Left forelimb (tissue), 1 donor: ENCODE measurements around the gene PRR18.

Experiments
- DNase-seq: peaks from one replicate; pipeline ENCODE4 v3.0.0-alpha.2; 2018; ENCODE audit warnings: low spot score

PRR18 gene

DNA sequence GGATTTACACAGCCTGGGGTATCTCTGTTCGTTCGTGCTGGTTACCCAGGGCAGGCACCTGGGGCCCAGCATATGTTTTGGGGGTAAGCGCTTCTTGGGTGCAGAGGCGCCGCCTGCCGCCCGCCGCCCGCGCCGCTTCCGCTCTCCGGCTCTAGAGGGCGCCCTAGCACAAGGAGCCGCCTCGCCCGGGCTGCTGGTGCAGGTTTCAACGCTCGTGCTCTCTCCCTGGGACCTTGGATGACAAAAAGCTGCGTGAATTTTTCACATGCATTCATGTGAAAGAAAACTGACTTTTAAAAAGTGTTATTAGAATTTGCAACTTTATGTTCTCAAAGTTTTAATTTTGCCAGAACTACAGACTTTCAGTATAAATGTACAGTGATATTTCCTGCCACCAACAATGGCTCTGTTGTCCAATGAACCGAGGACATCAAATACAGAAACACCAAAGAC, 32.5 kb downstream of the PRR18 start:
- peak; percentile 81 for DNase-seq

DNA sequence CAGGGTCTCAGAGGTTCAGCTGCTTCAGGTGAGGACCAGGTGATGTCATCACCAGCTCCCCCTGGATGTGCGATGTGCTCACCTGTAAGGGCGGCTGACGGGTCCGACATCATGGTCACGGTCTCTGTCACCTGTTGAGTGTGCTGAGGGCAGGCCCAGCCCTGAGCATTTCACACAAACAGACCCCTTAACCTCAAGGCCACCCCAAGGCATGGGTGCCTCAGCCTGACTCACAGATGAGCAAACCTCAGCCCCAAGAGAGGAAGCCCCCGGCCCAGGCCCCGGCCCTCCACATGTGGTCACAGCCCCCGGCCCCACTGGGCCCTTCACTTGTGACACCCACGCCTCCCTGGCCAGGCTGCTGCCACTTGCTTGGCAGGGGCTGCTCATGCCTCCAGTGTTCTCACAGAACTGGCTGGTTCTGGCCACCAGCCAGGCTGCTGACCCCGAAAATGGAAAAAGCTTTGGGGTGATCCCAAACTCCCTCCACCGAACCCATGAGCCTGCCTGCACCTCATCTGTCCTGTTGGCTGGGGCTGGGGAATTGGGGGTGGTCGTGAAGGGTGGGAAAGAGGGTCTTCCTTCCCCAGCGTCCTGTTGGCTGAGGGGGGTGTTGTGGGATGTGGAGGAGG, 33.3 kb downstream of the PRR18 start:
- no peak for DNase-seq

DNA sequence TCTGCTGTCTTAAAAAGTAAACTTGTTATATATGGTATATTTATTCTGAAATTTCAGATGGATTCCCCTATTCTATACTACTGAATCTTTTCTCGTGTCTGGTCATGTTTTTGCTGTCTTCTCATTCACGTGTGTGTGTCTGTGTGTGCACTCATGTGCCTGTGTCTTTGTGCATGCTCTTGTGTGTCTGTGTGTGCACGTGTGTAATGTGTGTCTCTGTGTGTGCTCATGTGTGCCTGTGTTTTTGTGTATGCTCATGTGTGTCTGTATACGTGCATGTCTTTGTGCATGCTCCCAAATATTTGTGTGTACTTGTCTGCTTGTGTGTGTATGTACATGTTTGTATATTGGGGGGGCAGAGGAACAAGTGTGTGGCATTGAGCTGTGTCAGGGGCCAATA, 34.0 kb downstream of the PRR18 start:
- no peak for DNase-seq

- DNase-seq, result no peak
These were observed 36.8 kb downstream of the PRR18 start for GRCh38 chr6:166271376-166271765.

DNA sequence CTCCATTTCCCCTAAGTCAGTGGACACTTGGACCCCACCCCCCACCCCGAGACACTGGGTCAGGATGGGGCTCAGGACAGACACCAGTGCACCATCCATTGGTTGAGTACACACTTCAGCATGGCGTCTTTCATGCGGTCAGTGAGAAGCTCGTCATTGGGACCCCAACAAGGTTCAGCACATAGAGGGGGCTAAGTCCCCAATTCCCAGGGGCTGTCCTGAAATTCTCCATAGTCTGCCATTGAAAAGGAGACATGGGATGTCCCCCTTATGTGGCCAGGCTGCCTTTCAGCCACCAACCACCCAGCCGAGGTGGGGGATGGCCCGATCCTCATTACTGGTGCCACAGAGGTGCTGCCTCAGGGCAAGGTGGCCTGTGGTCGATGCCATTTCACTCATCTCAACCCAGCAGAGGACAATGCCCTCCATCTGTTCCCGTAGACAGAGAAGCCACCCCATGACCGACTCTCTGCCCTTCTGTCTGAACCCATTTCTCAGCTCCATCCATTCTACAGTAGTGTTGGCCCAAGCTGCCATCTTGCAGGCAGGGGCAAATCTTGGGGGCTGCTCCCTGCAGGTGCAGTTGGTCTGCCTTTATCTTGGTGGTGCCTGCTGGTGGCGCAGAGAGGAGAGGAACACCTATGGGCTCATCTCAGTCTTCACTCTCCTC, 37.4 kb downstream of the PRR18 start:
- DNase-seq, result no peak

DNA sequence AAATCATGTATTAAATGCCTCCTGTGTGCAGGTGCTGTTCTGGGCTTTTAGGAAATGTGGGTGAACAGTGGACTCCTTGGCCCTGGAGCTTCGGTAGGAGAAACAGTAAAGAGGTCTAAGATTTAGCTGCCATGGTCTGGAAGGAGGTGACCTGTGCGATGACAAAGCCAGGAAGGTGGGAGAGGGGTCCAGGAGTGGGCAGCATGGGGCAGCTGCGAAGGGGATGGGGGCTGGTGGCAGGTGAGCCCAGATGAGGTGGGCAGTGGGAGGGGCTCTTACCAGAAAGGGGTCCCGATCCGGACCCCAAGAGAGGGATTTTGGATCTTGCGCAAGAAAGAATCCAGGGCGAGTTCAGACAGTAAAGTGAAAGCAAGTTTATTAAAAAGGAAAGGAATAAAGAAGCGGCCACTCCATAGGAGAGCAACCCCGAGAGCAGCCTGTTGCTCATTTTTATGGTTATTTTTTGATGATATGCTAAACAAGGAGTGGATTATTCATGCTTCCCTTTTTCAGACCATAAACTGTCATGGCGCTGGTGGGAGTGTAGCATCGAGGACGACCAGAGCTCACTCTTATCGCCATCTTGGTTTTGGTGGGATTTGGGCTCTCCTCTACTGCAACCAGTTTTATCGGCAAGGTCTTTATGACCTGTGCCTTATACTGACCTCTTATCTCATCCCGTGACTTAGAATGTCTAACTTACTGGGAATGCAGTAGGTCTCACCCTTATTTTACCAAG, 38.7 kb downstream of the PRR18 start:
- DNase-seq, result no peak

DNA sequence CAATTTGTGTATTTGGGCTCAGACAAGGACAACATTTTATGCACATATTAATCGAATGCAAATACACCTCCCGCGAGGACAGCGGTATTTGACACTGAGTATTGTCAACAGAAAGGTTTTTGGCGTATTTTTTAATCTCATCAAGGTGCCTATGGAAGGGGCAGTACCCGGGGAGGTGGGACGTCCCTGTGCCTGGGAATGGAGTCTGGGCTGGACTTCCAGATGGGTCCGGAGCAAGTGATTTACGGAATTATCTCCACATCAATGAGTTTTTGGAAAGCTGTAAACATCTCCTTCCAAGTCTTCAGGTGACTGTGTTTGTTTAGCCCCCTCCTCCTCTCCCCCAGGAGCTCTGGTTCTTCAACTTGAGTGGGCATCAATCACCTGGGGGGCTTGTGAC, 39.8 kb downstream of the PRR18 start:
- DNase-seq, result no peak

- no peak for DNase-seq
These were observed 40.7 kb downstream of the PRR18 start for GRCh38 chr6:166267526-166267925.

DNA sequence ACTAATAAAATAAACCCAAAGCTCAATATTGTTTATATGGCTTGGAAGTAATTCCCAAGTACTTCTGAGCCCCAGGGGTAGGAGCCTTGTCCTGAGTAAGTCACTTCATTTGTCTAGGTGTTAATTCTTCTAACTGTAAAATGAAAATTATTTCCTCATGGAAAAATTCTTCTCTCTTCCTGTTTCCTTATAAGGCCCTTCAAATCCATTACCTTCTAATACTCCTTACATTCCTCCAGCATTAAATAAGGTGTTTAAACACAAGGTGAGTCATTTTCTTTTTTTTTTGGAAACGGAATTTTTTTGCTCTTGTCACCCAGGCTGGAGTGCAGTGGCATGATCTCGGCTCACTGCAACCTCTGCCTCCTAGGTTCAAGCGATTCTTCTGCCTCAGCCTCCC, 41.9 kb downstream of the PRR18 start:
- DNase-seq, result no peak

GRCh38 chr6:166262743-166263515, 45.3 kb downstream of the PRR18 start:
- DNase-seq, result no peak

DNA sequence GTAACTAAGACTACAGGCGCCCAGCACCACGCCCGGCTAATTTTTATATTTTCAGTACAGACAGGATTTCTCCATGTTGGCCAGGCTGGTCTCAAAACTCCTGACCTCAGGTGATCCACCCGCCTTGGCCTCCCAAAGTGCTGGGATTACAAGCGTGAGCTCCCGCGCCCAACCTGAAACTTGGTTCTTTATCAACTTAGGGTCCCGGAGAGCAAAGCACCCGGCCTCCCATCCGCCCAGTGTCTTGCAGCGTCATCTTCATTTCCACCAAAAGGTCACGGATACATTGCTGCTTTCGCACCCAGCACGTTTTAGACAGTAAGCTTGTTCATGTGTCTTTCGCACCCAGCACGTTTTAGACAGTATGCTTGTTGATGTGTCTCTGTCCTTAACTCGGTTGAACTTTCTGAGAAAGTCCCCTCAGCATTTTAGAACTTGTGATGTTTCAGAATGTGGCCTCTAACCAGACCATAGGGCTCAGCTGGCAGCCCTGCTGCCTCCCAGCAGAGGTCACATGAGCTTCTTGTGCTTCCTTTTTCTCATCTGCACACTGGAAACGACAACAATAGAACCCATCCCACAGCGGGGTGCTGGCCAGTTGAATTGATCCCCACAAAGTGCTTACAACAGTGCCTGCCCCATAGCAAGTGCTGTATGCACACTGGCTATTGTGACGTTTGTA, 48.8 kb downstream of the PRR18 start:
- no peak for DNase-seq

- no peak for DNase-seq
These were observed 49.3 kb downstream of the PRR18 start for GRCh38 chr6:166258854-166259276.

- no peak for DNase-seq
These were observed 50.3 kb downstream of the PRR18 start for GRCh38 chr6:166257911-166258318.
